NCI-H1436 treated with DMSO at 0.1 percent for 48 hours (cell line): ENCODE measurements around the gene RCL1.
"Not testable (repeated sequence)": the region's sequence is repeated elsewhere in the genome, so short reads cannot be mapped to it uniquely, and the experiment has no call there.

ENCODE experiments used
- DNase-seq: peaks from one replicate; lab custom pipeline; 2025; lab: John Stamatoyannopoulos, UW

The RCL1 gene

GRCh38 chr9:4783191-4783590 is 9.6 kb upstream of the RCL1 start:
- DNase-seq = not testable (repeated sequence)

DNA sequence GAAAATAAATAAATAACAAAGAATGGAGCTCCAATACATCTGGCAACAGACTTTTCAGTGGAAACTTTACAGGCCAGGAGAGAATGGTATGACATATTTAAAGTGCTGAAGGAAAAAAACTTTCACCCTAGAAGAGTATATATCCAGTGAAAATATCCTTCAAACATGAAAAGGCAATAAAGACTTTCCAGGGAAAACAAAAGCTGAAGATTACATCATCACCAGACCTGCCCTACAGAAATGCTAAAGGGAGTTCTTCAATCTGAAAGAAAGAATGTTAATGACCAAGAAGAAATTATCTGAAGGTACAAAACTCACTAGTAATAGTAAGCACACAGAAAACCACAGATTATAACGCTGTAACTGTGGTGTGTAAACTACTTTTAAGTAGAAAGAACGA is 8.3 kb upstream of the RCL1 start:
- DNase-seq = no peak

- DNase-seq = no peak
Observed at GRCh38 chr9:4786599-4786998, 6.1 kb upstream of the RCL1 start.

DNA sequence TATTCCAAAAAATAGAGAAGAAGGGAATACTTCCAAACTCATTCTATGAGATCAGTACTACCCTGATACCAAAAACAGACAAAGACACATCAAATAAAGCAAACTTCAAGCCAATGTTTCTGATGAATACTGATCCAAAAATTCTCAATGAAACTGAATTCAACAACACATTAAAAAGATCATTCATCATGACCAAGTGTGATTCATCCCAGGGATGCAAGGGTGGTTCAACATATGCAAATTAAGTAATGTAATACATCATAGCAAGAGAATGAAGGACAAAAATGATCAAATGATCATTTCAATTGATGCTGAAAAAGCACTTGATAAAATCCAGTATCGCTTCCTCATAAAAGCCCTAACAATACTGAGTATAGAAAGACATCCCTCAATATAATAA is 4.9 kb upstream of the RCL1 start:
- no peak for DNase-seq

DNA sequence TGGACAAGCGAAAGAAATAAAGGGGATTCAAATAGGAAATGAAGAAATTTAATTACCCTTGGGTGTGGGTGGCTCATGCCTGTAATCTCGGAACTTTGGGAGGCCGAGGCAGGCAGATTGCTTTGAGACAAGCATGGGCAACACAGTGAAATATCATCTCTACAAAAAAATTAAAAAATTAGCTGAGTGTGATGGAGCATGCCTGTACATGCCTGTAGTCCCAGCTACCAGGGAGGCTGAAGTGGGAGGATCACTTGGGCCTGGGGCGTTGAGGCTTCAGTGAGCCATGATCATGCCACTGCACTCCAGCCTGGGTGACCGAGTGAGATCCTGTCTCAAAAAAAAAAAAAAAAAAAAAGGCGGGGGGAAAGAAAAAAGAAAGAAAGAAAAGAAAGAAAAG is 4.0 kb upstream of the RCL1 start:
- DNase-seq = no peak

- no peak for DNase-seq
Observed at GRCh38 chr9:4792054-4792571, 631 bp upstream of the RCL1 start.

GRCh38 chr9:4793459-4794395 is 983 bp downstream of the RCL1 start:
- DNase-seq = no peak

- no peak for DNase-seq
Observed at GRCh38 chr9:4794691-4795090, 1.9 kb downstream of the RCL1 start.

DNA sequence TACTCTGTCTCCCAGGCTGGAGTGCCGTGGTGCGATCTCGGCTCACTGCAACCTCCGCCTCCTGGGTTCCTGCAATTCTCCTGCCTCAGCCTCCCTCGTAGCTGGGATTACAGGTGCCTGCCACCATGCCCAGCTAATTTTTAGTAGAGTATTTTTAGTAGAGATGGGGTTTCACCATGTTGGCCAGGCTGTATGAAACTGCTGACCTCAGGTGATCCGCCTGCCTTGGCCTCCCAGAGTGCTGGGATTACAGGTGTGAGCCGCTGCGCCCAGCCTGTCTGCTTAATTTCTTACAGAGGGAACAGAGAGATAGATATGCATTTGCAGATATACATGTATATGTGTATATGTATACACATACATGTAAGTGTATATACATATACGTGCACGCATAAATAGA is 2.4 kb downstream of the RCL1 start:
- DNase-seq = not testable (repeated sequence)

DNA sequence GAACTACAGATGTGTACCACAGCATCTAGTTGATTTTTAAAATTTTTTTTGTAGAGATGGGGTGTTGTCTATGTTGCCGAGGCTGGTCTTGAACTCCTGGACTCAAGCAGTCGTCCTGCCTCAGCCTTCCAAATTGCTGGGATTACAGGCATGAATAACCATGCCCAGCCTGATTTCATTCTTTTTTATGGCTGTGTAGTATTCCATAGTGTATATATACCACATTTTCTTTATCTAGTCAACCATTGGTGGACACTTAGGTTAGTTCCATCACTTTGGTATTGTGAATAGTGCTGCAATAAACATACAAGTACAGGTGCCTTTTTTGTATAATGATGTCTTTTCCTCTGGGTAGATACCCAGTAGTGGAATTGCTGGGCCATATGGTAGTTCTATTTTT is 3.8 kb downstream of the RCL1 start:
- DNase-seq = no peak

DNA sequence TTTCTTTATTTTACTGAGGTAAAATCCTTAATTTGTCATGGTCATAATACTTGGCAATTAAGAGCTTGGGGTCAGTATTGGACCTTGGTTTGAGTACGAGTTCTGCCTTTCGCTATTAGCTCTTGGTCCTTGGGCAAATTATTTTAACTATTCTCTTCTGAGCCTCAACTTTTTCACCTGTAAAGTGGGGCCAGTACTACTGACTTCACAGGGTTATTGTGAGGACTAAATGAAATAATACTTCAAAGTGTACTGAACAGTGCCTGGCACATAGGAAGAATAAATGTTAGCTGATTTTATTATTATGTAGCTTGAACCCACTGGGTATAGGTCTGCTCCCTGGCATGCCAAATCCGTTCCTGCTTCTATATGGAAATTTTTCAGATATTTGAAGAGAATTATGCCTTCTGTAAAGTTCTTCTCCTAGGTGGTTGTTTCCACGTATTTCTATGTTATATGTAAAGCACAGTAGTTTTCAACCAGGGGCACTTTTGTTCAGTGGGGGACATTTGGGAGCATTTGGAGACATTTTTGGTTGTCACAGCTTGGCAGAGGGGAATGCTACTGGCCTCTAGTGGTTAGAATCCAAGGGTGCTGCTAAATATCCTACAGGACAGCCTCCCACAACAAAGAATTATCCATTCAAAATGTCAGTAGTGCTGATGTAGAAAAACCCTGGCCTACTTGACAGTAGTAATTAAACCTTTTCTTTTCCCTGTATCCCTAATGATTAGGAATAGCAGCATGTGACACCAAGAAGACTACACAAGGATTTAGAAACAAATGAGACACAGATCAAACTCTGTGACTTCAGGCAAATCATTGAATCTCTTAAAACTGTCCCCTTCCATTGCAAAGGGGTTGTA is 4.5 kb downstream of the RCL1 start:
- no peak for DNase-seq

GRCh38 chr9:4797854-4798150 is 5.1 kb downstream of the RCL1 start:
- no peak for DNase-seq

DNA sequence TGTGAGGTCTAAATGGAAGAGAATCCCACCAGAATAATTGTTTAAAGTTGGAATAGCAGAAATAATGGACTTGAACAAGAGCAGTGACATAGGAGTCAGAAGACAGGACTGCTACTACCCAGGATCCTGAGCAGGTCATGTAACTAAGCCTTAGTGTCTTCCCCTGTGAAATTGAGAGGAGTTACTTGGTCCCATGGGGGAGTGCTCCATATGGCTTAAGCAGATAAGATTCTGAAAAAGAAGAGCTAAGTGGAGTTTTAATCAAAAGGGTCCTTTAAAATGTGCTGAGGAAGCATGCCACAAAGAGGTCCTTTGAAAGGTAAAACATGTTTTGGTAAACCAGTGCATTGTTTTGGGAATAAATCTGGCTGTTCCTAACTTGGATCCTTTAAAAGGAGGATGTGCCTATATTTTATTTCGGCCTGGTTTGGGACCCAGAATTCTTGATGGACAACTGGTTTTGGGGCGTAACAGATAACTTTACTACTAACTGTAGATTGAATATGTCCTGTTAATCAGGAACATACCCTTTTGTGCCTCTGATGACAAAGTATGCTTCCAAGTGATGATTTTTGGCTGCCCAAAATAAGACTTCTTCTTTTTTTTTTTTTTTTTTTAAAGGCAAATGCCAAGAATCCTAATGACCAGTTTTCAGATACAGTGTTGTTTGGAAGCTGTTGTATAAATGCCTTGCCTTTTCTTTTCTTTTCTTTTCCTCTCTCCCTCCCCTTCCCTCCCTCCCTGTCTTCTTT is 5.7 kb downstream of the RCL1 start:
- DNase-seq = no peak

GRCh38 chr9:4799033-4799430 is 6.3 kb downstream of the RCL1 start:
- no peak for DNase-seq

DNA sequence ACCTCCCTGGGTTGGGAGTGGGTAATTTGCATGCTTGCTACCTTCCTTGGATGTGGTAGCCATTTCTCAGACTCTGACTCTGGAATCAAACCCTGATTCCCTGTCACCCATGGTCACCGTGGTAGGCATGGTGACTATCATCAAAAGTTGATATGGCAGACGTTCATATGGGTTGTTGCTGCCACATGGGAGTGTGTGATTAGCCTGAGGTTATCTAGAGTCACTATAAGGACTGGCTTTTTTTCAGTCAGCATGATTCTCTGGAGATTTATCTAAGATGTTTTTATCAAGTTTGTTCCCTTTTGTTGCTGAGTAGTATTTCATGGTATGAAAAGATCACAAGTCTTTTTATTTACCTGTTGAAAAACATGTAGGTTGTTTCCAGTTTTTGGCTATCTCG is 7.0 kb downstream of the RCL1 start:
- no peak for DNase-seq

- no peak for DNase-seq
Observed at GRCh38 chr9:4801156-4801555, 8.4 kb downstream of the RCL1 start.

DNA sequence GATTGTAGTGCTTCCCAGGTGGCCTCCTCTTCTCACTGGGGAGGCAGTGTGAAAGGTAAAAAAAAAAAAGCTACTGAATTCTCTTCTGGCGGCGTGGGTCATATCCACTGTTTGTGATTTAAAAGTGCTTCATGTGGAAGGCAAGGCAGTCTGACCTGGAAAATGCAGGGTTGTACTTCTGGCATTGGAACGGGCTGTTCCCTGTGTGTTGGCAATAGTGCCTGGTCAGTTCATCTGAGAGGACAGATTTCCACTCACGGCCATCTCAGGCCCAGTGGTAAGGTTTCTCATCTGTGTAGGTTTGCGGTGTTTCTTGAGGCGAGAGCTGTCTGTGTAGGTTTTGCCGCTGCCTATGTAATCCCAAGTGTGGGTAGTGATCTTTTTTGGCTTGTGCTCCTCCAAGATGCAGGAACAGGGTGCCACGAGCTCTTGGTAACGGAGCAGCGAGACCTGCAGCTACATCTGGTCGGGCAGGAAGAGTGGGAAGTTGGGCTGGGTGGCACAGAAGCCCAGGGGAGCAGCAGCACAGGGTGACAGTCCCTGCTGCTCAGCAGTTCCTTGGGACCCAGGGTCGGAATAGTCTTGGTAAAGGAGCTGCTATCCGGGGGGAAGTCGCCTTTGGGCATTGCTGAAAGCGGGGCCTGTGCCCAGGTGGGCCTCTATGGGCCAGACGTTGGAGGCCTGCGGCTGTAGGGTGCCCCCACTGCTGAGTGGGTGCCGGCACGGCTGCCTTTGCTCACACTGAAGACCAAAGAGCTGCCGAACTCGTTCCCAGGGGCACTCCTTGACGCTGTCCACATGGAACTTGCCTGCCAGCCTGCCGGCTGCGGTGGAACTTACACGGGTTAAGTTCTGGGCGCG is 11.2 kb downstream of the RCL1 start:
- DNase-seq = no peak

- DNase-seq = no peak
Observed at GRCh38 chr9:4804531-4805016, 11.8 kb downstream of the RCL1 start.

- DNase-seq = no peak
Observed at GRCh38 chr9:4805191-4805918, 12.6 kb downstream of the RCL1 start.

DNA sequence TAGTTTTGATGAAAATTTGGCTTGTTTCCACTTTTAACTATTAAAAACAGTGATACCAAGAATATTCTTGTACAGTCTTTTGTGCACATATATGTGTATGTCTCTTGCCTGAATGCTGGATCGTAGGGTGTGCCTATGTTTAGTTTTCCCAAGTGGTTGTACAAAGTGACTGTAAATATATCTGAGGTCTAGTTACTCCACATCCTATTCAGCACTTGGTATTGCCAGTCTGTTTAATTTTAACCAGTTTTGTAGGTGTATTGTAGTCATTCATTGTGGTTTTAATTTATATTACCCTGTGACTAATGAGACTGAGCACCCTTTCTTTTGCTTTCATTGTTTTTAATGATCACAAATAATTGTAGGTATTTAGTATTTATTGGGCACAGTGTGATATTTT is 17.8 kb downstream of the RCL1 start:
- DNase-seq = no peak

- DNase-seq = no peak
Observed at GRCh38 chr9:4811824-4812223, 19.1 kb downstream of the RCL1 start.
